SK-N-SH (cell line): ENCODE measurements around the gene STIM1.

ENCODE experiments used
- CTCF ChIP-seq: fragments of 200-600 bp; sonication (generic); IDR thresholded peaks from 2 replicates; pipeline ENCODE4 v1.6.1; 2017; ENCODE audit warnings: antibody characterized with exemption, mild to moderate bottlenecking, moderate library complexity
- ELF1 ChIP-seq: IDR thresholded peaks from 2 replicates; pipeline ENCODE4 v1.4.0; 2012
- EP300 ChIP-seq, 2 experiments: IDR thresholded peaks; 2 replicates each; pipeline versions ENCODE4 v1.4.0 to v1.6.1; 2012; ENCODE audit warnings: borderline replicate concordance in 1 of 2, low read depth in 1 of 2, low read length in 1 of 2
- EZH2phosphoT487 ChIP-seq: fragments of 200-600 bp; sonication (generic); IDR thresholded peaks from 2 replicates; pipeline ENCODE4 v1.6.1; 2017; ENCODE audit warnings: low read depth, mixed run types, mild to moderate bottlenecking, antibody characterized with exemption, moderate library complexity, borderline replicate concordance
- MAX ChIP-seq: IDR thresholded peaks from 2 replicates; pipeline ENCODE4 v1.4.0; 2012; ENCODE audit warnings: low read depth
- PBX3 ChIP-seq: IDR thresholded peaks from 2 replicates; pipeline ENCODE4; 2012
- POLR2AphosphoS5 ChIP-seq: IDR thresholded peaks from 2 replicates; pipeline ENCODE4 v1.6.1; 2012; ENCODE audit warnings: low read depth, low read length
- TAF1 ChIP-seq: IDR thresholded peaks from 2 replicates; pipeline ENCODE4 v1.6.1; 2012; ENCODE audit warnings: low read depth, mild to moderate bottlenecking, low read length, moderate library complexity, borderline replicate concordance
- USF2 ChIP-seq: fragments of 150-350 bp; IDR thresholded peaks from 2 replicates; pipeline ENCODE4 v1.6.1; 2017; ENCODE audit warnings: antibody characterized with exemption, low read length, low read depth, borderline replicate concordance

GRCh38 chr11:3810951-3811350 is 44.5 kb upstream of the STIM1 start:
- TF ChIP-seq CTCF (no peak), USF2 (no peak), MAX (no peak), PBX3 (no peak), EZH2phosphoT487 (no peak), POLR2AphosphoS5 (no peak), EP300 (IDR thresholded peaks at IDR 0.05; ENCODE audit: borderline replicate concordance in 1 of 2, low read depth in 1 of 2, low read length in 1 of 2) (no peak), ELF1 (no peak), TAF1 (no peak)
